ENCODE measurements around the gene HSD17B3.
"Not testable (repeated sequence)": the region's sequence is repeated elsewhere in the genome, so short reads cannot be mapped to it uniquely, and the experiment has no call there.

HSD17B3 gene

GRCh38 chr9:96309850-96310249 is 7.9 kb upstream of the HSD17B3 start:
- no peak overlapping the region for H3K4me3 ChIP-seq (ENCODE audit: control insufficient read depth in 1 of 7, extremely low read depth in 1 of 7, insufficient read depth in 4 of 7, low read depth in 2 of 7, low read length in 6 of 7)
- ChIA-PET POLR2A (no interaction called here), CTCF (interaction anchor here (1.3 kb wide), 1 partner anchor 8 kb away, joined by 3 read pairs; no protein-coding TSS in a partner anchor)
- no peak for DNase-seq
- WGBS (ENCODE audit: insufficient coverage), result 100% methylated on average over 4 of the region's 7 CpGs
- no peaks in the 10 kb centered on the region for H3K4me1 ChIP-seq (ENCODE audit: control extremely low read depth in 1 of 4, control insufficient read depth in 4 of 4, insufficient read depth in 4 of 4, low read length in 3 of 4)
- H3K27me3 ChIP-seq (replicated peaks in 2 of 5; ENCODE audit: control insufficient read depth in 4 of 5, insufficient read depth in 5 of 5, low read length in 4 of 5), result peaks cover 0 to 8% (median 0%) of the 10 kb centered on the region in 5 experiments
- no peak overlapping the region for H3K27ac ChIP-seq (ENCODE audit: insufficient read depth in 1 of 2, low read depth in 1 of 2, low read length in 2 of 2, poor library complexity in 1 of 2, severe bottlenecking in 2 of 2)
- no peaks in the 10 kb centered on the region for H3K36me3 ChIP-seq (ENCODE audit: control insufficient read depth in 4 of 4, insufficient read depth in 4 of 4, low read length in 3 of 4)
- H3K9me3 ChIP-seq (ENCODE audit: control extremely low read depth in 1 of 5, control insufficient read depth in 4 of 5, insufficient read depth in 2 of 5, low read depth in 1 of 5, low read length in 4 of 5), result peaks cover 6 to 23% (median 9%) of the 10 kb centered on the region in 5 experiments

DNA sequence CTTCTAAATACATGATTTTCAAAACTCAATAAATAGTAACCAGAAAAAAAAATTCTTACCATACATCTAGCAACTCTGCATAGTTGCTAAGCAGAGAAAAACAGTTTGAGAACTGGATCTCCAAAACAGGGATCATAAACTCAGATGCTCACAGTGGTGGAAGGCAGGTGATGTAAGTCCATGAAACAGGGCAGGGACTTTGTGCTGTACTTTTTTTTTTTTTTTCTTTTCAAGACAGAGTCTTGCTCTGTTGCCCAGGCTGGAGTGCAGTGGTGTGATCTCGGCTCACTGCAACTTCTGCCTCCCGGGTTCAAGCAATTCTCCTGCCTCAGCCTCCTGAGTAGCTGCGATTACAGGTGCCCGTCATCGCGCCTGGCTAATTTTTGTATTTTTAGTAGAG is 5.0 kb upstream of the HSD17B3 start:
- WGBS (ENCODE audit: insufficient coverage), result 93% methylated on average over 5 of the region's 6 CpGs
- H3K36me3 ChIP-seq (ENCODE audit: control insufficient read depth in 4 of 4, insufficient read depth in 4 of 4, low read length in 3 of 4); H3K4me1 ChIP-seq (ENCODE audit: control extremely low read depth in 1 of 4, control insufficient read depth in 4 of 4, insufficient read depth in 4 of 4, low read length in 3 of 4); H3K27ac ChIP-seq (ENCODE audit: insufficient read depth in 1 of 2, low read depth in 1 of 2, low read length in 2 of 2, poor library complexity in 1 of 2, severe bottlenecking in 2 of 2); H3K9me3 ChIP-seq (ENCODE audit: control extremely low read depth in 1 of 5, control insufficient read depth in 4 of 5, insufficient read depth in 2 of 5, low read depth in 1 of 5, low read length in 4 of 5); POLR2A ChIA-PET; DNase-seq; H3K4me3 ChIP-seq (ENCODE audit: control insufficient read depth in 1 of 7, extremely low read depth in 1 of 7, insufficient read depth in 4 of 7, low read depth in 2 of 7, low read length in 6 of 7): not testable (repeated sequence)
- H3K27me3 ChIP-seq (replicated peaks in 2 of 5; ENCODE audit: control insufficient read depth in 4 of 5, insufficient read depth in 5 of 5, low read length in 4 of 5), result peaks cover 0 to 13% (median 0%) of the 10 kb centered on the region in 5 experiments
- CTCF ChIA-PET, result interaction anchor here (1.0 kb wide), 1 partner anchor 13 kb away, joined by 3 read pairs; no protein-coding TSS in a partner anchor

DNA sequence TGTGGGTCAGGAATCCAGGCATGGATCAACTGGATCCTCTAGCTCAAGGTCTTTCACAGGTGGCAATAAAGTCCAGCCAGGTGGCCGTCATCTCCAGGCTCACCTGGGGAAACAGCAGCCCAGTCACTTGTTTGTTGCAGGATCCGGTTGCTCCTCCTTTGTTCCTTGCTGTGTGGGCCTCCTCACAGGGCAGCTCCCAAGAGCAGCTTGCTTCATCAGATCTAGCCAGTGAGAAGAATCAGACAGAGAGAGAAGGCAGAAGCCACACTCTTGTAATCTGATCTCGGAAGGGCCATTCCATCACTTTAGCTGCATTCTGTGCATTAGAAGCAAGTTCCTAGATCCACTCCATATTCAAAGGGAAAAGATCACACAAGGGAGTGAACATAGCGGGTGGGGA is 3.2 kb upstream of the HSD17B3 start:
- H3K27ac ChIP-seq (ENCODE audit: insufficient read depth in 1 of 2, low read depth in 1 of 2, low read length in 2 of 2, poor library complexity in 1 of 2, severe bottlenecking in 2 of 2), result no peak overlapping the region
- peaks cover 0 to 14% (median 0%) of the 10 kb centered on the region in 5 experiments for H3K27me3 ChIP-seq (replicated peaks in 2 of 5; ENCODE audit: control insufficient read depth in 4 of 5, insufficient read depth in 5 of 5, low read length in 4 of 5)
- H3K4me3 ChIP-seq (ENCODE audit: control insufficient read depth in 1 of 7, extremely low read depth in 1 of 7, insufficient read depth in 4 of 7, low read depth in 2 of 7, low read length in 6 of 7), result no peak overlapping the region
- ChIA-PET POLR2A (no interaction called here), CTCF (no interaction called here)
- DNase-seq, result no peak
- H3K36me3 ChIP-seq (ENCODE audit: control insufficient read depth in 4 of 4, insufficient read depth in 4 of 4, low read length in 3 of 4), result no peaks in the 10 kb centered on the region
- H3K9me3 ChIP-seq (ENCODE audit: control extremely low read depth in 1 of 5, control insufficient read depth in 4 of 5, insufficient read depth in 2 of 5, low read depth in 1 of 5, low read length in 4 of 5), result peaks cover 0 to 7% (median 0%) of the 10 kb centered on the region in 5 experiments
- H3K4me1 ChIP-seq (ENCODE audit: control extremely low read depth in 1 of 4, control insufficient read depth in 4 of 4, insufficient read depth in 4 of 4, low read length in 3 of 4), result no peaks in the 10 kb centered on the region
- WGBS (ENCODE audit: insufficient coverage), result 92% methylated on average over 2 of the region's 4 CpGs

DNA sequence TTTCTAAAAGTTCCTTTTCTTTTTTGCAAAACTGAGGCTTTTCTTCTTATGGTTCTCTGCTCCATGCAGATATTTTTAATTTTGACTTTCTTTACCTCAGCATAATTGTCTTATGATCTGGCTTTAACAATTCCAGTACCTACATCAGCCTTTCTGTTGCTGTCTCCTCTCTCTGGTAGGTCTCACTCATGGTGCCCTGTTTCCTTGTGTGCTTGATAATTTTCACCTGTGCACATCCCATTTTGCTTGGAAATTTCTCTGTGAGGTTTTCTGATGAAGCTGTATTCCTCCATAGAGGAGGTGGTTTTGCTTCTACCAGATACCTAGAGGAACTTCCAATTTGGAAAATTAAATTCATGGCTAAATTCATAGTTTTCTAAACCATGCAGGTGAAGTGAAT is 2.3 kb upstream of the HSD17B3 start:
- no peak for DNase-seq
- ChIA-PET POLR2A (no interaction called here), CTCF (no interaction called here)
- Histone ChIP-seq H3K36me3 (ENCODE audit: control insufficient read depth in 4 of 4, insufficient read depth in 4 of 4, low read length in 3 of 4) (no peaks in the 10 kb centered on the region), H3K27ac (ENCODE audit: insufficient read depth in 1 of 2, low read depth in 1 of 2, low read length in 2 of 2, poor library complexity in 1 of 2, severe bottlenecking in 2 of 2) (no peak overlapping the region), H3K27me3 (replicated peaks in 2 of 5; ENCODE audit: control insufficient read depth in 4 of 5, insufficient read depth in 5 of 5, low read length in 4 of 5) (peaks cover 0 to 12% (median 0%) of the 10 kb centered on the region in 5 experiments), H3K4me3 (ENCODE audit: control insufficient read depth in 1 of 7, extremely low read depth in 1 of 7, insufficient read depth in 4 of 7, low read depth in 2 of 7, low read length in 6 of 7) (no peak overlapping the region), H3K9me3 (ENCODE audit: control extremely low read depth in 1 of 5, control insufficient read depth in 4 of 5, insufficient read depth in 2 of 5, low read depth in 1 of 5, low read length in 4 of 5) (peaks cover 0 to 7% (median 0%) of the 10 kb centered on the region in 5 experiments), H3K4me1 (ENCODE audit: control extremely low read depth in 1 of 4, control insufficient read depth in 4 of 4, insufficient read depth in 4 of 4, low read length in 3 of 4) (no peaks in the 10 kb centered on the region)

- no peak overlapping the region for H3K4me3 ChIP-seq (ENCODE audit: control insufficient read depth in 1 of 7, extremely low read depth in 1 of 7, insufficient read depth in 4 of 7, low read depth in 2 of 7, low read length in 6 of 7)
- H3K9me3 ChIP-seq (ENCODE audit: control extremely low read depth in 1 of 5, control insufficient read depth in 4 of 5, insufficient read depth in 2 of 5, low read depth in 1 of 5, low read length in 4 of 5), result peaks cover 0 to 13% (median 0%) of the 10 kb centered on the region in 5 experiments
- CTCF ChIA-PET, result no interaction called here
- WGBS (ENCODE audit: insufficient coverage), result 100% methylated on average over 1 of the region's 4 CpGs
- no peaks in the 10 kb centered on the region for H3K36me3 ChIP-seq (ENCODE audit: control insufficient read depth in 4 of 4, insufficient read depth in 4 of 4, low read length in 3 of 4)
- POLR2A ChIA-PET, result no interaction called here
- no peak for DNase-seq
- H3K27me3 ChIP-seq (replicated peaks in 2 of 5; ENCODE audit: control insufficient read depth in 4 of 5, insufficient read depth in 5 of 5, low read length in 4 of 5), result peaks cover 0 to 13% (median 0%) of the 10 kb centered on the region in 5 experiments
- no peak overlapping the region for H3K27ac ChIP-seq (ENCODE audit: insufficient read depth in 1 of 2, low read depth in 1 of 2, low read length in 2 of 2, poor library complexity in 1 of 2, severe bottlenecking in 2 of 2)
- no peaks in the 10 kb centered on the region for H3K4me1 ChIP-seq (ENCODE audit: control extremely low read depth in 1 of 4, control insufficient read depth in 4 of 4, insufficient read depth in 4 of 4, low read length in 3 of 4)
Measured at GRCh38 chr9:96299823-96300222, 2.2 kb downstream of the HSD17B3 start.

GRCh38 chr9:96294159-96294545 is 7.8 kb downstream of the HSD17B3 start:
- DNase-seq, result no peak
- Histone ChIP-seq H3K4me1 (ENCODE audit: control extremely low read depth in 1 of 4, control insufficient read depth in 4 of 4, insufficient read depth in 4 of 4, low read length in 3 of 4) (no peaks in the 10 kb centered on the region), H3K4me3 (ENCODE audit: control insufficient read depth in 1 of 7, extremely low read depth in 1 of 7, insufficient read depth in 4 of 7, low read depth in 2 of 7, low read length in 6 of 7) (no peak overlapping the region), H3K36me3 (ENCODE audit: control insufficient read depth in 4 of 4, insufficient read depth in 4 of 4, low read length in 3 of 4) (no peaks in the 10 kb centered on the region), H3K27me3 (replicated peaks in 2 of 5; ENCODE audit: control insufficient read depth in 4 of 5, insufficient read depth in 5 of 5, low read length in 4 of 5) (peaks cover 0 to 7% (median 0%) of the 10 kb centered on the region in 5 experiments), H3K9me3 (ENCODE audit: control extremely low read depth in 1 of 5, control insufficient read depth in 4 of 5, insufficient read depth in 2 of 5, low read depth in 1 of 5, low read length in 4 of 5) (peaks cover 0 to 8% (median 0%) of the 10 kb centered on the region in 5 experiments), H3K27ac (ENCODE audit: insufficient read depth in 1 of 2, low read depth in 1 of 2, low read length in 2 of 2, poor library complexity in 1 of 2, severe bottlenecking in 2 of 2) (no peak overlapping the region)
- WGBS (ENCODE audit: insufficient coverage), result 100% methylated on average over 3 of the region's 3 CpGs
- ChIA-PET CTCF (interaction anchor here (0.6 to 1.0 kb wide), 2 partner anchors 13 to 14 kb away, joined by 3 read pairs; no protein-coding TSS in a partner anchor), POLR2A (no interaction called here)

DNA sequence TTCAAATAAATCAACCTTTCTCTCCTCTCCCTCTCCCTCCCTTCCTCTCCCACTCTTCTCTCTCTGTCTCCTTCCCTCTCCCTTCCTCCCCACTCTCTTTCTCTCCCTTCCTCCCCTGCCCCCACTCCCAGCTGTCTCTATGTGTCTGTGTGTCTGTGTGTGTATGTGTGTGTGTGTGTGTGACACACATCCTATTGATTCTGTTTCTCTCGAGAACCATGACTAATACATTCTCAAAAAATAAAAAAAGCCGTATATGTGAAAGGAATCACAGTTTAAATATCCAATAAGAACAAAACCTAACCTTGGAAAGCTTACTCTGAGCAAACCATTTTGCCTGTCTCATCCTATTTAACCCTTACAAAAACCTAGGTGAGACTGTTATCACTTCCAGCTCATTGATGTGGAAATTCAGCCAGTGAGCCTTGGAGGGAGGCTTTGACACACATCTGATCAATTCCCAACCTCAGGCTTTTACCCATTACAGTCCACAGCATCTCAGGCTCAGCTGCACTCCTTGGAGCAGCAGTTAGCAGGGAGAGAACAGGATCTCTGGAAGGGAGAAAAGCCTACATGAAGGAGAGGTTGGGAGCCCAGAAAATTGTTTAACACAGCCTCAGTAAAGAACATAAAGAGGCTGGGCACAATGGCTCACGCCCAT is 8.3 kb downstream of the HSD17B3 start:
- H3K4me1 ChIP-seq (ENCODE audit: control extremely low read depth in 1 of 4, control insufficient read depth in 4 of 4, insufficient read depth in 4 of 4, low read length in 3 of 4), result no peaks in the 10 kb centered on the region
- peaks cover 0 to 5% (median 0%) of the 10 kb centered on the region in 5 experiments for H3K27me3 ChIP-seq (replicated peaks in 2 of 5; ENCODE audit: control insufficient read depth in 4 of 5, insufficient read depth in 5 of 5, low read length in 4 of 5)
- CTCF ChIA-PET, result interaction anchor here (0.6 to 1.0 kb wide), 2 partner anchors 9 to 14 kb away, joined by 3 to 5 read pairs; no protein-coding TSS in a partner anchor
- POLR2A ChIA-PET, result no interaction called here
- WGBS (ENCODE audit: insufficient coverage), result 100% methylated on average over 1 of the region's 3 CpGs
- H3K4me3 ChIP-seq (ENCODE audit: control insufficient read depth in 1 of 7, extremely low read depth in 1 of 7, insufficient read depth in 4 of 7, low read depth in 2 of 7, low read length in 6 of 7), result no peak overlapping the region
- H3K27ac ChIP-seq (ENCODE audit: insufficient read depth in 1 of 2, low read depth in 1 of 2, low read length in 2 of 2, poor library complexity in 1 of 2, severe bottlenecking in 2 of 2), result no peak overlapping the region
- no peaks in the 10 kb centered on the region for H3K36me3 ChIP-seq (ENCODE audit: control insufficient read depth in 4 of 4, insufficient read depth in 4 of 4, low read length in 3 of 4)
- DNase-seq, result no peak
- peaks cover 0 to 8% (median 0%) of the 10 kb centered on the region in 5 experiments for H3K9me3 ChIP-seq (ENCODE audit: control extremely low read depth in 1 of 5, control insufficient read depth in 4 of 5, insufficient read depth in 2 of 5, low read depth in 1 of 5, low read length in 4 of 5)

Measured in common myeloid progenitor, CD34-positive (primary cell).